HG02852 (cell line): ENCODE results near the gene ZNF768.
"Not testable (repeated sequence)": the region's sequence is repeated elsewhere in the genome, so short reads cannot be mapped to it uniquely, and the experiment has no call there.

Experiments used
- ATAC-seq: cut with Tn5 transposase; IDR thresholded peaks from one replicate; pipeline ENCODE4 v1.9.1; 2021; ENCODE audit warnings: mild to moderate bottlenecking, moderate library complexity; ENCODE audit not compliant: unreplicated experiment

Gene ZNF768

DNA sequence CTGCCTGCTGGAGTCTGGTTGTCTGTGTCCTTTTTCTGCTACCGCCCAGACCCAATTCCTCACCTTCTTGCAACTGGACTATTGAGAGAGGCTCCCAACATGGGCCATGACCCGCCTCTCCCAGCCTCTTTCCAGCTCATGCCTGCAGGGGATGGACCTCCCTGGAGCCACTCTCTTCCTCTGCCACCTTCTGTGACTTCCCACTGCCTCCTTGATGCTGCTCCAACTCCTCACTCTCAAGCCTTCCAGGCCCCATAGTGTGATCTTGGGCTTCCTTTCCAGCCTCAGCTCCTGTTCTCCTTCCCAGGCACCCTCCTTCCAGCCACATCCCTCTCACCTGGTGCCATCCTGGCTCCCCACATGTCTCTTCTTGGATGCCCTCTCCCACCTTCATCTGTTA lies 11.1 kb downstream of the ZNF768 start:
- ATAC-seq, result no peak

DNA sequence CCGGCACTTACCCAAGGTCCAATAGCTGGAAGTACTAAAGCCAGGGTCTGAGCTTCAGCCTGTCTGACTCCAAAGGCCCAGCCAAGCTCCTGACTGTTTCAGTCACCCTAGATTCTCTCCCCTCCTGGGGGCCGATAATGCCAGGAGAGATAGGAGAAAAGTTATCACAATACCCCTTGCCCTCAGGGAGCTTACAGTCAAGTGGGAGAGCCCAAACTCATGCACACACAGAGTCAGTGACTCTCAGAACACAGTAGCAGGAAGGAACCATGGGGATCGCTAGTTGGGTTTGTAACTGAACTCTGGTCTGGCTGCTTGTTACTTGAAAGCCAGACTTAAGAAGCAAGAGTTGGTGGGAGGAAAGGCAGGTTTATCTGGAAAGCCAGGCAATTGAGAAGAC lies 14.9 kb downstream of the ZNF768 start:
- no peak for ATAC-seq

DNA sequence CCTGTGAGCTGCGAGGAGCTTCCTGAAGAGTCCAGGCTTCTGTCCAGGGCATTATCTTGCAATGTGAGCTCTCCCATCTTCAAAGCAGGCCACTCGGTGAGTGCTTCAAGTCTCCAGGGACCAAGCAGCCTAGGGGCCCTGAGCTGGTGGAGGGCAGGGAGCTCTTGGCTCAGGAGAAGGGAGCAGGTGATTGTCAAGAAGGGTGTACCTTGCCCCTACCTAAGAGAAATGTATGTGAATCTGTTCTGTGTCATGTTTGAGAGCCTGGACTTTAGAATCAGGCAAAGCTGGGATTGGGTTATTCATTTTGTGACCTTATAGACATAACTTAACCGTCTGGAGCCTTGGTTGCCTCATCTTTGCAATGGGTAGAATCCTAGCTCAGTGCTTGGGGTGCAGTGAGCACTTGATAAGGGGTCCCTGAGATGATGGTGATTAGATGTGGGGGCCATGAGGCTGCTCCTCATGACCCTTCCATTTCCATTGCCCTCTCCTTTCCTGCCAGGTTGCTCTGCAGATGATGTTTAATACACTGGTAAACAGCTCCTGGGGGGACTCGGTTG lies 15.9 kb downstream of the ZNF768 start:
- no peak for ATAC-seq

DNA sequence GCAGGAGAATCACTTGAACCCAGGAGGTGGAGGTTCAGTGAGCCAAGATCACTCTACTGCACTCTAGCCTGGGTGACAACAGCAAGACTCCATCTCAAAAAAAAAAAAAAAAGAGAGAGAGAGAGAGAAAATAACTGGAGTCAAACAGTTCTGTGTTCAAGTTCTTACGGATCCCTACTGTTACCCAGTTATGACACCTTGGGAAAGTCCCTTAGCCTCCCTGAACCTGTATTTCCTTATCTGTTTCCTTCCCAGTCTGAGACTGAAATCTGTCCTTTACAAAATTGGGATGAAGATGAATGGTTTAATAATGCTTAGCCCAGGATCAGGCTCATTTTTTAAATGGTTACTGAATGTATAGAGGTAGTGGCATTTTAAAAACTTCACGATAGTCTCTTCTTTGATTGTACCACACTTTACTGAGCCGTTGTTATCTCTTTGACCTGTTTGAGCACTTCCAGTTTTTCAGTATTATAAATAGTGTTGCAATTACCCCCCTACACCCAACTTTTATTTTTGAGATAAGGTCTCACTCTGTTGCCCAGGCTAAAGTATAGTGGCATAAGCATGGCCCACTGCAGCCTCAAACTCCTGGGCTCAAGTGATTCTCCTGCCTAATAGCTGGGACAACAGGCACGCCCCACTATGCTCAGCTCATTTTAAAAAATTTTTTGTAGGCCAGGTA lies 17.1 kb downstream of the ZNF768 start:
- ATAC-seq, result no peak

DNA sequence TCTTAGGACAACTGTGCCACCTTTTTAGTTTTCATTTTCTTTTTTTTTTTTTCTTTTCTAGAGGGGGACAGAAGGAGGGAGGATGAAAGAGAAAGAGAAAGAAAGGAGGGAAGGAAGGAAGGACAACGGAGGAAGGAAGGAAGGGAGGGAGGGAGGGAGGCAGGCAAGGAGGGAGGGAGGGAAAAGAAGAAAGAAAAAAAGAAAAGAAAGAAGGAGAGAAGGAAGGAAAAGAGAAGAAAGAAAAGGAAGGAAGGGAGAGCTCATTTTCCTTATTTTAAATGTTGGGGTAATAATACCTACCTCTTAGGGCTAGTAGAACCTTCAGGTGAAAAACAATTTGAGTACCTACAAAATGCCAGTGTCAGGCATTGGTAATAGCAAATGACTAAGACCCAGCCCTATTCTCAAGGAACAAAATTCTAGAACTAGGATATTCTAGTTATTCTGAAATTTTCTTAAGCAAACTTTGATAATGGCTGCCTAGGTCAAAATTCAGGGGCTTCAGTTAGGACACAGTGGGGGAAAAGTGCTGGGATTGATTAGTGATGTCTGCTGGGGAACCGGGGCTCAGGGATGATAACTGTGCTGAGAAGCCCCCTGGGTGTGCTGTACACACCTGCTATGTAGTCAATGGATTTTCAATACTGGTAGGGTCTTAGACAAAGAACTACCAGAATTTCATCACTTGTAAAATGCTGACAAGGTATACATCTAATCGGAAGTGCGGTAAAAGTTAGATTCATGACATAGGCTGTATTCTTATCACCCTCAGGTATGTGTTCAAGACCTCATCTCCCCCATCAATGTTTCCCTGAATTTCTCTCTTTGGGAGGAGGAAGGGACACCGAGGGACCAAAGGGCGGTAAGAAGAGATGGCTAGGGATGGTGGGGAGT lies 22.7 kb downstream of the ZNF768 start:
- no peak for ATAC-seq

DNA sequence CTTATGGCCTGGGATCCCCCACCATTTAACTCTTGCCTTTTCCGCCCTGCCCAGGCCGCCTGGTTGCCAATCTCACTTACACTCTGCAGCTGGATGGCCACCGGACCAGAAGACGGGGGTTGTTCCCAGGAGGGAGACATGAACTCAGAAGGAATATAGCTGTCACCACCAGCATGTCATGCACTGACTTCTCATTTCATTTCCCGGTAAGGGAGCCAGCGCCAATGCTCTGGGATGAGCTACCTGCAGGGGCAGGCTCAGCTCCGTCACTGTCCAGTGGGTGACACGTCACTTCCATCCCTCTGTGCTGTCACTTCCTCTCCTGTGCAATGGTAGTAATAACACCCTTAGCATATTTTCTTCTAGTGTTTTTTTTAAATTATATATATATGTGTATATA lies 27.1 kb downstream of the ZNF768 start:
- no peak for ATAC-seq

DNA sequence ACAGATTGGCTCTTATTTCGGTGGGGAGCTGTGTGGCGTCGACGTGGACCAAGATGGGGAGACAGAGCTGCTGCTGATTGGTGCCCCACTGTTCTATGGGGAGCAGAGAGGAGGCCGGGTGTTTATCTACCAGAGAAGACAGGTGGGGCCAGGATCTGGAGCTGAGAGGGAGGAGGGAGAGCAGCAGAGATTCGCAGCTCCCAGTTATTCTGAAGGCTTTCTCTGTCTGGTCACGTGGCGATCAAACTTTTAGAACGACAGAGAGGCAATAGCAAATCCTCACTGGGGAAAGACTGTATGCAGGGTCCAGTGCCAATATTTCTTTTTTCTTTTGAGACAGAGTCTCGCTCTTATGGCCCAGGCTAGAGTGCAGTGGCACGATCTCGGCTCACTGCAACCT lies 31.7 kb downstream of the ZNF768 start:
- ATAC-seq, result no peak

DNA sequence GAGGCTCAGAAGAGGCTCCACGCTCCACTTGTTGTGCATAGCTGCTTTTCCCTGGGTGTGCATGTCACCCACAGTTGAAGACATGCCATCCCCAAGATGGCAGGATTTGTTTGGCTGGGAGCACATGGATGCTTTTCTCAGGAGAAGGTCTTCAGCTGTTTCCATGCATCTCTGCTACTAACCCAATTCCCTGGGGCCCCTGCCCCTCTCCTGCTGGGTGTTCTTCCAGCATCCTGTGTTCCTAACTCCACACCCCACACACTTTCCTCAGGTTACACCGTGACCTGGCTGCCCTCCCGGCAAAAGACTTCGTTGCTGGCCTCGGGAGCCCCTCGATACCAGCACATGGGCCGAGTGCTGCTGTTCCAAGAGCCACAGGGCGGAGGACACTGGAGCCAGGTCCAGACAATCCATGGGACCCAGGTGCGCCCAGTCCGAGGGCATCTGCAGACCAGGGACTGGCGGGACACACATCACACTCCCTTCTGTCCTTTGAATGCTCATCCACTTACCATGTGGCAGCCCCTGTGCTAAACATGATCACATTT lies 32.4 kb downstream of the ZNF768 start:
- ATAC-seq, result no peak

DNA sequence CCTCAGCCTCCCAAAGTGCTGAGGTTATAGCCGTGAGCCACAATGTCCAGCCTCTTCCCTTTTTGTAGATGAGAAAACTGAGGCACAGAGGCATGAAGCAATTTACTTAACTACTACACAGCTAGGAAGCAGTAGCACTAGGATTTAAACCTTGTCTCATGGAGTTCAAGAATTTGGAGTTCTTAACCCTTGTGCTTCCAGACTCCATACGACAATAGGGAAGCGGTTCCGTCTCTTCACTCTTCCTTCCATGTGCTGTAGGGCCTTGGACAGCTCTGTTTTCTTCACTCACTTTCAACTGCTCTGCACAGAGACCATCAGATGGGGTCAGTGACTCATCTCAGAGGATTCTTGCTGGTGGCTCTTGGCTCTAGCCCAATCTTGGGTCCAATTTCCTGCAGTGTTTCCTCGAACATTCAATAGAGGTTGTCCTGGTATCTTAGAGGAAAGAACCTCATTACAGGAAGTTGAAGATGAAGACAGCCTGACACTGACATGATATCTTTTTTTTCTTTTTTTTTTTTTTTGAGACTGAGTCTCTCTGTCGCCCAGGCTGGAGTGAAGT lies 34.5 kb downstream of the ZNF768 start:
- no peak for ATAC-seq

DNA sequence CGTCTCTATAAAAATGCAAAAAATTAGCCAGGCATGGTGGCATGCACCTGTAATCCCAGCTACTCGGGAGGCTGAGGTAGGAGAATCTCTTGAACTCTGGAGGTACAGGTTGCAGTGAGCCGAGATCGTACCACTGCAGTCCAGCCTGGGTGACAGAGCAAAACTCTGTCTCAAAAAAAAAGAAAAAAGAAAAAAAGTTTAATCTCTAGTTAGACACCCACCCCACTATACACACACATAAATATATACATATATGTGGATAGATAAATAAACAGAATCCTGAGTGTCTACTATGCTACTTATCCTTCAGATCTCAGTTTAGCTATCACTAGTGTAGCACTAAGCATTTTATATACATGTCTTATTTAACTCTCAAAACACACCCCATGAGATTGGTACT lies 35.1 kb downstream of the ZNF768 start:
- ATAC-seq, result no peak

DNA sequence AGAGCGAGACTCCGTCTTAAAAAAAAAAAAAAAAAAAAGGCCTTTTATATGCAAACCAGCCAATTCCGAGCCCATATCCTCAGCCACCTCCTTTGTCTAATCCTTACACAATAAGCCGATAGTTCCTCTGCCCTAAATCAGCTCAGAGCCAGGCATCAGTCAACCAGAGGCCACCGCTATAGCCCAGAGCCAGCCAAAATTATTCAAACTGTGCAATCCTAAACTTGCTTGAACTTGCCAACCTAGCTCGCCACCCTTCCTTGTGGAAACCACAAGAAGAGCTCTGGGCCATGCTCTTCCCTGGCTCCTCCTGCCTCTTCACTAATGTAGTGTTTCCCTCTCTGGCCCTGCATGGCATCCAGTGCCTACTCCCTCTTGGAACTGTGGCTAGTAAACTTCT lies 36.2 kb downstream of the ZNF768 start:
- no peak for ATAC-seq

DNA sequence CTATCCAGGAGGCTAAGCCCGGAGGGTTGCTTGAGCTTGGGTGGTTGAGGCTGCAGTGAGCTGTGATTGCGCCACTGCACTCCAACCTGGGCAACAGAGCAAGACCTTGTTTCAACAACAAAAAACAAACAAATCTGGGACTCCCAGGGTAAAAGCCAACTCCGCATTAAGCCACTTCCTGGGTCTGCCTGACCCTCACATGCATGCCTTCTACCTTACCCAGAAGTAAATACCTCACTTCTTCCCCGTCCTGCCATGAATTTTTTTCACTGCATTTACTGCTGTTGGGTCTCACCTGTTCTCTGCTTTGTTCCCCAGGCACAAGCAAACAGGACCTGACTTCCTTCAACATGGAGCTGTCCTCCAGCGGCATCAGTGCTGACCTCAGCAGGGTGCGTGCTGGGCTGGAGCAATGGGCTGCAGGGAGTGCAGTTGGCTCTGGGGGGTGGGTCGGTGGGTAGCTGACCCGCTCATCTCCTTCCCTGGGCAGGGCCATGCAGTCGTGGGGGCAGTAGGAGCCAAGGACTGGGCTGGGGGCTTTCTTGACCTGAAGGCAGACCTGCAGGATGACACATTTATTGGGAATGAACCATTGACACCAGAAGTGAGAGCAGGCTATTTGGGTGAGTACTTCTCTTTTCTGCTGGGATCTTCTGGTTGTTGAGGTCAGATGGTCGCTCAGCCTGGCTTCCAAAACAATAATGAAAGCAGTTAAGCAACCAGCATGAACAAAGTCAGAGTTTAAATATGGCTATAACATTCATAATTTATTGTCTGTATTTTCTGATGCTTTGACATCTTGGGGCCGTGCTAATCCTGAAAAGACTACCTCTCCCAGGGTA lies 37.4 kb downstream of the ZNF768 start:
- ATAC-seq, result no peak

DNA sequence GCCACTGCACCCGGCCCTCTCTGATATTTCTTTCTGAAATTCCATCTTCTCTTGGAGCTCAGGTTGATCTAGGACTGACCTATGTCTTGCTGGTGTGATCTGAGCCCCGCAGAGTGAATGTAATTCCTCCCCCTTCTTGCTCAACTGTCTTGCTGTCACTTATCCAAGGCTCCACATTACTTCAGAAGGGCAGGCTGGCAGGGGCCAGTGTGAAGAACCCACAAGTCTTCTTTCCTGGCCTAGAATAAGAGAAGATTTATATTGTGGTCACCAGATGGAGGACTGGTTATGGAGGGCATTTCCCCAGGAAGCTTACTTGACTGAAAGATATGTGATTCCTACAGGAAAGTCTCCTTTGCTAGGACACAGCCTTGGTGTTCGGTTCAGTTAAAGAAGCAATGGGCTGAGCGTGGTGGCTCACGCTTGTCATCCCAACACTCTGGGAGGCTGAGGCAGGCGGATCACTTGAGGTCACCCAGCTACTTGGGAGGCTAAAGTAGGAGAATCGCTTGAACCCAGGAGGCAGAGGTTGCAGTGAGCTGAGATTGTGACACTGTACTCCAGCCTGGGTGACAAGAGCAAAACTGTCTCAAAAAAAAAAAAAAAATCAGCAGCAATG lies 40.4 kb downstream of the ZNF768 start:
- ATAC-seq, result no peak

DNA sequence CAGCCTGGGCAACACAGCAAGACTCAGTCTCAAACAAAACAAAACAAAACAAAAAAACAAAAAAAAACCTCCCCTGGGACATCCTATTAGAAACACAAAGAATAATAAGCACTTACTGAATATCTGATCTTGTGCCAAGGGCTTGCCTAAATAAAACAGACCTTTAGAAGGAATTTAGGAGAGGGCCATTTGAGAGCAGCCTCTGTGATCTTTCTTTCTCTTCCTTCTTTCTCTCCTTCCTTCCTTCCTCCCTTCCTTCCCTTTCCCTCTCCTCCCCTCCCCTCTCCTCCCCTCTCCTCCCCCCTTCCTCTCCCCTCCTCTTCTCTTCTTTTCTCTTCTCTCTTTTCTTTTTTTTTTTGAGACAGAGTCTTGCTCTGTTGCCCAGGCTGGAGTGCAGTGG lies 41.5 kb downstream of the ZNF768 start:
- ATAC-seq, result no peak

DNA sequence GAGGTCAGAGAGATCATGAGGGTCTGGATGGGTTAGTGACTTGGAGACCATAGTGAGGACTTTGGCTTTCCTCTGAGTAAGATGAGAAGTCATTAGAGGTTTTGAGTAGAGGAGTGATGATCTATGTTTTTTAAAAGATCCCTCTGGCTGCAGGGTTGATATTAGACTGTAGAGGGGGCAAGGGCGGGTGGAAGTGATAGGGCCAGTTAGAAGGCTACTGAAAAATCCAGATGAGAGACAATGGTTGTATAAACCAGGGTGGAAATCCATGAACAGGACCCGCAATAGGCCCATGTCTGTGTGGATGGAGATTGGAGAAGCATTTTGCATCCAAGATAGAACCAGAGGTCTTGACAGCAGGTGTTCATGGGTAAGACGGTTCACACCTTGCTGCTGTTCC lies 44.0 kb downstream of the ZNF768 start:
- ATAC-seq, result no peak

DNA sequence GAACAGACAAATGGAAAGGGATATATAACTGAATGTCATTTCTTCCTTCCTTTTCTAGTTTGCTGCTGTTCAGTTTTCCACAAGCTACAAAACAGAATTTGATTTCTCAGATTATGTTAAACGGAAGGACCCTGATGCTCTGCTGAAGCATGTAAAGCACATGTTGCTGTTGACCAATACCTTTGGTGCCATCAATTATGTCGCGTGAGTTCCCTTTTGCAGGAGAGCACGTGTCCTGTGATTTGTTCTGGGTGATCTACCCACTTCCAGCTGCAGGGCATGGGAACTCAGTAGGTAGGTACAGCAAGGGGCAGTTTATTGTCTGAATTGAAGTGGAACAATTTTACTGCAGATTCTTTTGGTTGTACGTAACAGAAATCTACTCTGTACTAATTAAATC lies 45.0 kb downstream of the ZNF768 start:
- no peak for ATAC-seq

DNA sequence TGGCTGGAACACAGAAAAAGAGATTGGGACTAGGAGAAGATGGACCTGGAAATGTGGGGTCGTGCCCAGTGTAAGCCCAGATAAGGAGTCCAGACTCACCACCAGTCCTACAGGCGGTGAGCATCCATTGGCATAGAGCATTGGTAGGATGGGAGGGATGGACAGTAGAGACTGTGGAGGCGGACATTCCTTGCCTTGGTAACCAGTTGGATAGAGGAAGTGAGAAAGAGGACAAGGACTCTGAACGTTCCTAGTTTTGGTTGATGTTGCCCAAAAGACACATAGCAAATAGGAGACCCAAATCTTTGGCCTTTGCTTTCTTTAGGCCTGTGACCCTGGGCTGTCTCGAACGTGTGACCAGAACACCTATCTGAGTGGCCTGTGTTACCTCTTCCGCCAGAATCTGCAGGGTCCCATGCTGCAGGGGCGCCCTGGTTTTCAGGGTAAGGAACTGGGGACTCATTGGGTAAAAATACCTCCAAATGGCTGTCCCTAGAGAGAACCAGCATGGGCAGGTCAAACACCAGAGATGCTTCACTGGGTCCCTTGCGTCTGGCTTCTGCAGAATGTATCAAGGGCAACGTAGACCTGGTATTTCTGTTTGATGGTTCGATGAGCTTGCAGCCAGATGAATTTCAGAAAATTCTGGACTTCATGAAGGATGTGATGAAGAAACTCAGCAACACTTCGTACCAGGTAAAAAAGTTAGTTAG lies 47.4 kb downstream of the ZNF768 start:
- ATAC-seq, result no peak

DNA sequence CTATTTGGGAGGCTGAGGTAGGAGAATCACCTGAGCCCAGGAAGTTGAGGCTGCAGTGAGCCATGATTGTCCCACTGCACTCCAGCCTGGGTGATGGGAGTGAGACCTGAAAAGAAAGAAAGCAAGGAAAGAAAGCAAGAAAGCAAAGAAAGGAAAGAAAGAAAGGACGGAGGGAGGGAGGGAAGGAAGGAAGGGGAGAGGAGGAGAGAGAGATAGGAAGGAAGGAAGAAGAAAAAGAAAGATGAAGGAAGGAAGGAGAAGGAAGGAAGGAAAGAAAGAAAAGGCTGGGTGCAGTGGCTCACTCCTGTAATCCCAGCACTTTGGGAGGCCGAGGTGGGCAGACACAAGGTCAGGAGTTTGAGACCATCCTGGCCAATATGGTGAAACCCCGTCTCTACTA lies 48.6 kb downstream of the ZNF768 start:
- not testable (repeated sequence) for ATAC-seq

DNA sequence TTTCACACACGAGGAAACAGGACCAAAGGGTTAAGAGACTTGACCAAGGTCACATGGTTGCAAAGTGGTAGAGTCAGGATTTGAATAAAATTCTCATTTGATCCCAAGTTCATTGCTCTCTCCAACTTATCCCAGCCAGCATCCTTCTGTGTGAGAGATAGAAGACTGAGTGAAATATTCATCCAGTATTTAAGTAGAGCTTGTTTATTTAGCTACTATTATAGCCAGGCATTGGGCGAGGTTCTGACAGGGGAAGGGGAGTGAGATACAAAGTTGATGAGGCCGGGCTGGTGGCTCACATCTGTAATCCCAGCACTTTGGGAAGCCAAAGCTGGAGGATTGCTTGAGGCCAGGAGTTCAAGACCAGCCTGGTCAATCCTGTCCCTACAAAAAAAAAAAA lies 49.4 kb downstream of the ZNF768 start:
- ATAC-seq, result no peak

DNA sequence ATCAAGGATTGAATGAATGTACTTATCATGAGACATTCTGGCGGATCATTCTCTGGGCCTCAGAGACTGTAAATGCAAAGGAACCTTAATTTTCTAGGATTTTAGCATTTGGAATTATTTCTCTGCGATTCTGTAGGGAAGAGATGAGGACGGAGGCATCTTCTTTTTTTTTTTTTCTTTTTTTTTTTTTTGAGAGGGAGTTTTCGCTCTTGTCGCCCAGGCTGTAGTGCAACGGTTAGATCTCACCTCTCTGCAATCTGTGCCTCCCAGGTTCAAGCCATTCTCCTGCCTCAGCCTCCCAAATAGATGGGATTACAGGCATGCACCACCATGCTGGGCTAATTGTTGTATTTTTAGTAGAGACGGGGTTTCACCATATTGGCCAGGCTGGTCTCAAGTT lies 51.7 kb downstream of the ZNF768 start:
- no peak for ATAC-seq
